SKM-1 treated with dmso at 0.1 percent for 144 hours (cell line): ENCODE data around the gene RHEBL1.

Experiments used
- DNase-seq: peaks from one replicate; lab custom pipeline; 2025; ENCODE audit not compliant: unreplicated experiment; lab: John Stamatoyannopoulos, UW

RHEBL1 gene

GRCh38 chr12:49022558-49023178 is 47.1 kb downstream of the RHEBL1 start:
- DNase-seq = no peak

- no peak for DNase-seq
Measured at GRCh38 chr12:49021292-49021915, 48.4 kb downstream of the RHEBL1 start.

GRCh38 chr12:49020441-49020840 is 49.3 kb downstream of the RHEBL1 start:
- DNase-seq = no peak

- peak; percentile 43 for DNase-seq
Measured at GRCh38 chr12:49019443-49020324, 50.1 kb downstream of the RHEBL1 start.

- DNase-seq = peak; percentile 42
Measured at GRCh38 chr12:49019120-49019430, 50.7 kb downstream of the RHEBL1 start.

- DNase-seq = peak; percentile 72
Measured at GRCh38 chr12:49018261-49019119, 51.3 kb downstream of the RHEBL1 start, which contains the start of gene PRKAG1. Gene PRKAG1, minus strand, starts transcription at chr12:49018776. Its CDS starts 36 bp downstream, at chr12:49018740.

GRCh38 chr12:49017891-49018260 is 51.9 kb downstream of the RHEBL1 start:
- DNase-seq = peak; percentile 36

- DNase-seq = no peak
Measured at GRCh38 chr12:49015196-49015595, 54.6 kb downstream of the RHEBL1 start.
